Sigmoid colon (tissue), 4 donors: ENCODE measurements around the gene ARHGAP1.

Experiments used
- EP300 ChIP-seq, 4 donors: sonication (generic); formaldehyde crosslinking; IDR thresholded peaks; one replicate each; pipeline ENCODE4 v1.6.1; 2017; ENCODE audit warnings: antibody characterized with exemption in 4 of 4
- POLR2A ChIP-seq, 2 donors: fragments of 450-650 bp; IDR thresholded peaks; one replicate each; pipeline ENCODE4 v1.6.1; 2016; ENCODE audit warnings: antibody characterized with exemption in 2 of 2, mild to moderate bottlenecking in 2 of 2, moderate library complexity in 2 of 2
- POLR2AphosphoS5 ChIP-seq, 4 donors: sonication (generic); formaldehyde crosslinking; IDR thresholded peaks; one replicate each; pipeline ENCODE4 v1.6.1; 2017; ENCODE audit warnings: antibody characterized with exemption in 4 of 4
- TF ChIP-seq, protein P1 (sequence below), 4 experiments: fragments of 450-650 bp in 3 of 4; fragments of 200-600 bp in 1 of 4; IDR thresholded peaks; one replicate each; pipeline ENCODE4 v1.5.1; 2016 to 2019; ENCODE audit warnings: antibody characterized with exemption in 4 of 4, mild to moderate bottlenecking in 3 of 4, moderate library complexity in 2 of 4

DNA sequence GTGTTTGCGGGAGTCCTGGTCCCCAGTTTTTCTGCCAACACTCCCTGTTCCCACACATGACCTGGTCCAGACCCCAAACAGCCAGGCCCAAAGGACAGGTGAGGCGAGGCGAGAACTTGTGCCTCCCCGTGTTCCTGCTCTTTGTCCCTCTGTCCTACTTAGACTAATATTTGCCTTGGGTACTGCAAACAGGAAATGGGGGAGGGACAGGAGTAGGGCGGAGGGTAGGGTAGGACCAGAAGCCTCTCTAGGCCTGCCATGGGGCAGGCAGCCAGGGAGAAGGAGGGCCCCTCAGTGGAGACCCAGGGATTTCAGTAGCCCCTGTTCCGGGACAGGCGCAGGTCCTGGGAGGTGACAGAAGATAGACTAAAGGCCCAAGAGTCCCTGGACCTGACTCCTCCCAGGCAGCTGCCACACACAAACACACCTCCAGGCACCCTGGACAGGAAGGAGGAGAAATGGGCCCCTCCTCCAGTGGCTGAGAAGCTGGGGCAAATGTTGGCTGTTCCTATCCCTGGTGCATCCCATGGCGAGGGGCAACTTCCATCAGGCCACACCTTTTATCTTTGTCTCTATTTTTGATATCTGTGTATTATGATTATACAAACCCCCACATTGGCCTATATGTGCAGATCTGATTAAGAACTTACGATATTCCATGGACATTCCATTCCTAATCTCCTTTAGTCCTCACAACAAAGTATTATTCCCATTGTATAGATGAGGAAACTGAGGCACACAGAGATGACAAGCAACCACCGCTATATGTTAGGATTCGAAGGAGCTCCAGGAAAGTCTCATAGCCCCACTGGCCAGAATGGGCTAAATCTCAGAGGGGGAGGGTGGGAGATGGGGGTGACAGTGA lies 18.0 kb upstream of the ARHGAP1 start:
- TF ChIP-seq, protein P1, sequence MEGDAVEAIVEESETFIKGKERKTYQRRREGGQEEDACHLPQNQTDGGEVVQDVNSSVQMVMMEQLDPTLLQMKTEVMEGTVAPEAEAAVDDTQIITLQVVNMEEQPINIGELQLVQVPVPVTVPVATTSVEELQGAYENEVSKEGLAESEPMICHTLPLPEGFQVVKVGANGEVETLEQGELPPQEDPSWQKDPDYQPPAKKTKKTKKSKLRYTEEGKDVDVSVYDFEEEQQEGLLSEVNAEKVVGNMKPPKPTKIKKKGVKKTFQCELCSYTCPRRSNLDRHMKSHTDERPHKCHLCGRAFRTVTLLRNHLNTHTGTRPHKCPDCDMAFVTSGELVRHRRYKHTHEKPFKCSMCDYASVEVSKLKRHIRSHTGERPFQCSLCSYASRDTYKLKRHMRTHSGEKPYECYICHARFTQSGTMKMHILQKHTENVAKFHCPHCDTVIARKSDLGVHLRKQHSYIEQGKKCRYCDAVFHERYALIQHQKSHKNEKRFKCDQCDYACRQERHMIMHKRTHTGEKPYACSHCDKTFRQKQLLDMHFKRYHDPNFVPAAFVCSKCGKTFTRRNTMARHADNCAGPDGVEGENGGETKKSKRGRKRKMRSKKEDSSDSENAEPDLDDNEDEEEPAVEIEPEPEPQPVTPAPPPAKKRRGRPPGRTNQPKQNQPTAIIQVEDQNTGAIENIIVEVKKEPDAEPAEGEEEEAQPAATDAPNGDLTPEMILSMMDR (IDR thresholded peaks at IDR 0.05): no peak
- TF ChIP-seq POLR2A (IDR thresholded peaks at IDR 0.05) (no peak), EP300 (IDR thresholded peaks at IDR 0.05) (no peak), POLR2AphosphoS5 (IDR thresholded peaks at IDR 0.05) (no peak)
